PC-9 (cell line): ENCODE results near the gene UBR1. TPM values are rescaled to one million over a fixed set of nuclear protein-coding genes. Genes with fewer than 3 reads are reported as not detected.

Experiments
- Bru-seq: library from RNA; stranded (reverse); fragments of 400-500 nt; gene quantifications from one replicate; lab custom pipeline; 2021; lab: Mats Ljungman, UMichigan
- BruChase-seq, 2 experiments: library from RNA; stranded (reverse); fragments of 400-500 nt; gene quantifications; one replicate each; lab custom pipeline; 2021; lab: Mats Ljungman, UMichigan
- BruUV-seq: library from RNA; stranded (reverse); fragments of 400-500 nt; replicated peaks from 2 replicates; lab custom pipeline; 2021; lab: Mats Ljungman, UMichigan
- CTCF ChIA-PET: fragments of 300-600 bp; sonication (Branson Sonifier 250); formaldehyde crosslinking; loops from one replicate; lab custom pipeline; 2022; ENCODE audit warnings: antibody characterized with exemption; lab: Charles Lee
- POLR2A ChIA-PET: fragments of 300-600 bp; sonication (Branson Sonifier 250); formaldehyde crosslinking; loops from one replicate; lab custom pipeline; 2022; ENCODE audit warnings: antibody characterized with exemption; ENCODE audit not compliant: unreplicated experiment; lab: Charles Lee
- DNase-seq, 2 experiments: peaks; one replicate each; pipeline versions ENCODE4 v3.0.0 to v3.0.0-alpha.2; 2015 to 2022; ENCODE audit warnings: mixed read lengths in 1 of 2
- H2AFZ ChIP-seq: fragments of 200-600 bp; sonication (generic); 2 replicates; pipeline ENCODE4 v1.8.1; 2017; ENCODE audit warnings: antibody characterized with exemption
- H3F3A ChIP-seq: fragments of 200-600 bp; sonication (generic); 2 replicates; pipeline ENCODE4 v1.8.1; 2017; ENCODE audit warnings: antibody characterized with exemption, mild to moderate bottlenecking, low read depth; ENCODE audit not compliant: insufficient read depth
- H3K27ac ChIP-seq: fragments of 200-600 bp; sonication (generic); 2 replicates; pipeline ENCODE4 v1.6.1; 2016; ENCODE audit warnings: mixed run types
- H3K27me3 ChIP-seq: fragments of 200-600 bp; sonication (generic); 2 replicates; pipeline ENCODE4 v1.6.1; 2016; ENCODE audit warnings: low read depth, mixed run types; ENCODE audit not compliant: insufficient read depth
- H3K36me3 ChIP-seq: fragments of 200-600 bp; sonication (generic); 2 replicates; pipeline ENCODE4 v1.6.1; 2016; ENCODE audit warnings: low read depth, mixed run types
- H3K4me1 ChIP-seq: fragments of 200-600 bp; sonication (generic); replicated peaks from 2 replicates; pipeline ENCODE4 v1.6.1; 2016; ENCODE audit warnings: mixed run types; ENCODE audit not compliant: insufficient read depth
- H3K4me2 ChIP-seq: fragments of 200-600 bp; sonication (generic); 2 replicates; pipeline ENCODE4 v1.6.1; 2017; ENCODE audit warnings: mixed run types
- H3K4me3 ChIP-seq: fragments of 200-600 bp; sonication (generic); 2 replicates; pipeline ENCODE4 v1.6.1; 2016; ENCODE audit warnings: mixed run types
- H3K79me2 ChIP-seq: fragments of 200-600 bp; sonication (generic); 2 replicates; pipeline ENCODE4 v1.6.1; 2017; ENCODE audit warnings: low read depth, mixed run types
- H3K9me2 ChIP-seq: fragments of 200-600 bp; sonication (generic); 2 replicates; pipeline ENCODE4 v1.8.1; 2017; ENCODE audit warnings: mild to moderate bottlenecking; ENCODE audit not compliant: insufficient read depth
- H3K9me3 ChIP-seq: fragments of 200-600 bp; sonication (generic); 2 replicates; pipeline ENCODE4 v1.8.1; 2016; ENCODE audit warnings: low read depth; ENCODE audit not compliant: insufficient read depth
- H4K20me1 ChIP-seq: fragments of 200-600 bp; sonication (generic); 2 replicates; pipeline ENCODE4 v1.8.1; 2017; ENCODE audit not compliant: insufficient read depth
- EZH2 ChIP-seq: fragments of 200-600 bp; sonication (generic); IDR thresholded peaks from 2 replicates; pipeline ENCODE4 v1.8.0; 2017; ENCODE audit warnings: antibody characterized with exemption, low read depth
- intact Hi-C: fragments of 100-400 bp; cut with micrococcal nuclease; formaldehyde crosslinking; loops from one replicate; pipeline ENCODE4 v1.10.0; 2022; ENCODE audit not compliant: unreplicated experiment
- long read RNA-seq: library from polyadenylated mRNA; stranded (forward); transcript quantifications from one replicate; pipeline ENCODE4 v2.0.0, GENCODE V29; 2022
- total RNA-seq: library from RNA; stranded (reverse); gene quantifications from 2 replicates; pipeline ENCODE4 v1.2.3, GENCODE V29; 2021
- TF ChIP-seq, protein P1 (sequence below): fragments of 200-600 bp; sonication (generic); conservative IDR thresholded peaks from 2 replicates; pipeline ENCODE4 v1.6.1; 2017; ENCODE audit warnings: mixed run types, antibody characterized with exemption, mild to moderate bottlenecking, moderate library complexity

The UBR1 gene
- 17.1 and 18.2 TPM in 2 replicates for total RNA-seq
- percentile 70 among the genes with signal in this experiment for Bru-seq, nascent RNA
- percentile 65 among the genes with signal in this experiment for BruChase-seq, experiment 1, labeled RNA remaining after a 2-hour chase
- percentile 62 among the genes with signal in this experiment for BruChase-seq, experiment 2, labeled RNA remaining after a 6-hour chase
- long read RNA-seq, full-length matches to known transcripts: 3 of 10 reads
- long read RNA-seq, partial matches to known transcripts: 2 of 10 reads
- long read RNA-seq, other reads (novel, unspliced or antisense): 5 of 10 reads

DNA sequence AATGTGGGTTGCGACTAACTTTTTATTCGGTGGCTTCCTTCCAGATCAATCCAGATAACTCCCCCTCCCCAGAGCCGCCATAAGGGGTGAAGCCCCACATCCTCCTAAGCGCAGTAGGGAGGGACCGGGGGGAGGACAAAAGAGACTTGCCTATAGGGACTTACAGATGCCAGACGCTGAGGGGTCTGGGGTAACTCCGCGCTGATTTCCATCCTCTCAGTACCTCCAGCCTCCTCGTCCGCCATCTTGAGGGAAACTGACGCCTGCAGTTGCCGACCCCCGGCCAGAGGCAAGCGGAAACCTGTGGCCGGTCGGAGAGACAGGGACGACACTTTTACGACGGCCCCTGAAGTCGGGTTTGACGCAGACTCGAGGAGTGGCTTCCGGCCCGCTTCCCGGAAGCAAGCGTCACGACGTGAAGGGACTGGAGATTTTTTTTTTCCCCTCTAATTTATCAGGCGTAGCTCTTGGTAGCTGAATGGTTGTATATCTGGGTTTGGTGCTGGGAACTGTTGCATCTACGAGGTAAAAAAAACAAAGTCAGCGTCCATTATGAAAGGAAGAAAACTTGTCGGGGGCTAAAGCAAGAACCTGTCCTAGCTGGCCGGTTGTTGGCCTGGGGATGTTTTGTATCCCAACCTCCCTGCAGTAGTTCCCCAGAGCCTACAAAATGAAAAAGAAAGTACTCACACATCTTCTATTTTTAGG, at the start of gene UBR1:
Gene UBR1 (minus strand): TSS at position 261 of the 708 bp plus-strand sequence. CDS start 16 bp downstream, at position 245.
- peak within 1 kb of the TSS; percentile 80 for H3K4me3 ChIP-seq
- peaks cover 13% of the 10 kb centered on the region for H3K4me1 ChIP-seq
- peak within 1 kb of the TSS; percentile 84 for H2AFZ ChIP-seq
- TF ChIP-seq, protein P1, sequence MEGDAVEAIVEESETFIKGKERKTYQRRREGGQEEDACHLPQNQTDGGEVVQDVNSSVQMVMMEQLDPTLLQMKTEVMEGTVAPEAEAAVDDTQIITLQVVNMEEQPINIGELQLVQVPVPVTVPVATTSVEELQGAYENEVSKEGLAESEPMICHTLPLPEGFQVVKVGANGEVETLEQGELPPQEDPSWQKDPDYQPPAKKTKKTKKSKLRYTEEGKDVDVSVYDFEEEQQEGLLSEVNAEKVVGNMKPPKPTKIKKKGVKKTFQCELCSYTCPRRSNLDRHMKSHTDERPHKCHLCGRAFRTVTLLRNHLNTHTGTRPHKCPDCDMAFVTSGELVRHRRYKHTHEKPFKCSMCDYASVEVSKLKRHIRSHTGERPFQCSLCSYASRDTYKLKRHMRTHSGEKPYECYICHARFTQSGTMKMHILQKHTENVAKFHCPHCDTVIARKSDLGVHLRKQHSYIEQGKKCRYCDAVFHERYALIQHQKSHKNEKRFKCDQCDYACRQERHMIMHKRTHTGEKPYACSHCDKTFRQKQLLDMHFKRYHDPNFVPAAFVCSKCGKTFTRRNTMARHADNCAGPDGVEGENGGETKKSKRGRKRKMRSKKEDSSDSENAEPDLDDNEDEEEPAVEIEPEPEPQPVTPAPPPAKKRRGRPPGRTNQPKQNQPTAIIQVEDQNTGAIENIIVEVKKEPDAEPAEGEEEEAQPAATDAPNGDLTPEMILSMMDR: no peak
- TF ChIP-seq EZH2: no peak
- peak within 1 kb of the TSS; percentile 88 for H3K4me2 ChIP-seq
- no peaks in the 10 kb centered on the region for H3K9me3 ChIP-seq
- TSS peak; percentile 98 for BruUV-seq
- intact Hi-C loops: no loop called here
- POLR2A ChIA-PET: interaction anchor here (0.6 kb wide), 1 partner anchor 9 kb away, joined by 3 read pairs; no protein-coding TSS in a partner anchor
- H3K79me2 ChIP-seq: peaks cover 31% of the 10 kb centered on the region
- no peaks in the 10 kb centered on the region for H3K27me3 ChIP-seq
- H3K9me2 ChIP-seq: no peaks in the 10 kb centered on the region
- H4K20me1 ChIP-seq: no peaks in the 10 kb centered on the region
- peak; percentile 68 to 75 for DNase-seq
- CTCF ChIA-PET: no interaction called here
- peak within 1 kb of the TSS; percentile 33; the same call in 1 of the 2 replicates for H3K27ac ChIP-seq
- H3K36me3 ChIP-seq: no peaks in the 10 kb centered on the region
- peaks cover 4% of the 10 kb centered on the region; the same call in 1 of the 2 replicates for H3F3A ChIP-seq

DNA sequence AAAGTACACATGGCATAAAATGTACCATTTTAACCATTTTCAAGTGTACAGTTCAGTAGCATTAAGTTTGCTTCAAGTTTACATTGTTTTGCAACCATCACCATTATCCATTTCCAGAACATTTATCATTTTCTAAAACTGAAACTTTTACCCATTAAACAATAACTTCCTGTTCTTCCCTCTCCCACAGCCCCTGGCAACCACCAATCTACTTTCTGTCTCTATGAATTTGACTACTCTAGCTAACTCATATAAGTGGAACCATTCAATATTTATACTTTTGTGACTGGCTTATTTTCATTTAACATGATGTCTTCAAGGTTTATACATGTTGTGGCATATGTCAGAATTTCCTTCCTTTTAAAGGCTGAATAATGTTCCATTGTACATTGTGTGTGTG, 47.4 kb upstream of the UBR1 start:
- no peak for TF ChIP-seq EZH2
- TF ChIP-seq, protein P1: no peak
- intact Hi-C loops: no loop called here
- H3K27me3 ChIP-seq: no peaks in the 10 kb centered on the region
- H3K4me1 ChIP-seq: peaks cover 4% of the 10 kb centered on the region; the same call in 1 of the 2 replicates
- peaks cover 10% of the 10 kb centered on the region; the same call in 1 of the 2 replicates for H3F3A ChIP-seq
- no peak overlapping the region for H3K4me2 ChIP-seq
- ChIA-PET POLR2A (no interaction called here), CTCF (no interaction called here)
- H3K27ac ChIP-seq: no peak overlapping the region
- no TSS peak for BruUV-seq
- DNase-seq: no peak
- no peaks in the 10 kb centered on the region for H4K20me1 ChIP-seq
- peaks cover 7% of the 10 kb centered on the region; the same call in 1 of the 2 replicates for H3K36me3 ChIP-seq
- H3K9me3 ChIP-seq: no peaks in the 10 kb centered on the region
- H3K79me2 ChIP-seq: no peaks in the 10 kb centered on the region
- H2AFZ ChIP-seq: no peak overlapping the region
- H3K4me3 ChIP-seq: no peak overlapping the region
- no peaks in the 10 kb centered on the region for H3K9me2 ChIP-seq

DNA sequence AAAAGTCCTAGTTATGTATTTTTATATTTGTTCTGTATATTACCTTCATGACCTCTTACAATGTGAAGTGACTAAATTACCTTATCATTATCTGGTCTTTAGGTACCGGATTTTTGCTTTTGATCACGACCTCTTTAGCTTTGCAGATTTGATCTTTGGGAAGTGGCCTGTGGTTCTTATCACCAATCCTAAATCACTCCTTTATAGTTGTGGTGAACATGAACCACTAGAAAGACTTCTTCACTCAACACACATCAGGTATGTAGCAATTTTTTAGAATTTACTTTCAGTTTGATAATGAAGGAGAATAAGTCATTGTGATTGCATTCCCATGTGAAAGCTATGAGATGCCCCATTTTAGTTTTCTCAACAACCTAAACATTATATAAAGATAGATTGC, 45.9 kb upstream of the UBR1 start:
- ChIA-PET POLR2A (no interaction called here), CTCF (no interaction called here)
- no peaks in the 10 kb centered on the region for H3K9me2 ChIP-seq
- TF ChIP-seq, protein P1: no peak
- no peak for TF ChIP-seq EZH2
- H3K27me3 ChIP-seq: no peaks in the 10 kb centered on the region
- no peak overlapping the region for H2AFZ ChIP-seq
- DNase-seq: no peak
- no peaks in the 10 kb centered on the region for H3K79me2 ChIP-seq
- H3F3A ChIP-seq: peaks cover 10% of the 10 kb centered on the region; the same call in 1 of the 2 replicates
- no peak overlapping the region for H3K4me3 ChIP-seq
- no peaks in the 10 kb centered on the region for H4K20me1 ChIP-seq
- intact Hi-C loops: no loop called here
- H3K36me3 ChIP-seq: peaks cover 7% of the 10 kb centered on the region; the same call in 1 of the 2 replicates
- H3K4me1 ChIP-seq: peaks cover 4% of the 10 kb centered on the region; the same call in 1 of the 2 replicates
- no TSS peak for BruUV-seq
- no peak overlapping the region for H3K27ac ChIP-seq
- H3K9me3 ChIP-seq: no peaks in the 10 kb centered on the region
- H3K4me2 ChIP-seq: no peak overlapping the region
